ENCODE measurements around the gene DIAPH3. TPM values are rescaled to one million over a fixed set of nuclear protein-coding genes. Genes with fewer than 3 reads are reported as not detected.

Gene DIAPH3
- total and polyA plus RNA-seq, 4 donors, result 0.35 to 6.7 (median 1.1) TPM

DNA sequence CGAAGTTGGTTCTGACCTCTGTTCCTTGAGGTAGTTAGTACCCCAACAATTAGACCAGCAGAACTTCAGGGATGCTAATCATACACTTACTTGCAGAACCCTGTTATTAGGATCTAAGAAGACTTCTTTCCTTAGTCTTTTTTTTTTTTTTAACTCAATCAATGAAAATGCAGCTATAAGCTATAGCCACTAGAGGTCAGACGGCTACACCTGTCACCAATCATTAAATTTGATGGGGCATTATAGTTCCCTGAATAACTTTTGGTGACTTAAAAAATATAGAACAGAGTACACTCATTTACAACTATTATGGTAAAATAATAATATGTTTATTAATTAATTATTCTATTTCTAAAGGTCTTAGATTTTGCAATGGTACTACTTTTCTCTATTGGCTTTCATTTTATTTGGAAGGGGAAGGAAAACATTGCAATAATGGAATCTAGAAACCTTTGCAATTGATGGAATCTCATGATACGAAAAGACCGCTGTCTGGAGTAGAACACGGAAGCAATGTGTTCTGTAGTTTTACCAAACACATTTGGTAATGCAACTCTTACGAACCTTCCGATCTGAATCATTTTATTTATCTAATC is 483.2 kb downstream of the DIAPH3 start:
- no peak for DNase-seq
- Histone ChIP-seq H3K27ac (ENCODE audit: low read depth in 1 of 2, low read length in 1 of 2) (no peak overlapping the region), H3K27me3 (ENCODE audit: control insufficient read depth in 3 of 3, insufficient read depth in 3 of 3, low read length in 2 of 3) (no peaks in the 10 kb centered on the region), H3K4me1 (ENCODE audit: control insufficient read depth in 5 of 5, insufficient read depth in 5 of 5, low read length in 5 of 5) (peaks cover 0 to 2% (median 0%) of the 10 kb centered on the region in 5 donors), H3K36me3 (ENCODE audit: control insufficient read depth in 4 of 4, insufficient read depth in 4 of 4, low read length in 4 of 4) (no peaks in the 10 kb centered on the region), H3K4me3 (no peak overlapping the region), H3K9ac (ENCODE audit: insufficient read depth in 1 of 2, low read length in 2 of 2) (no peak overlapping the region), H3K9me3 (ENCODE audit: control insufficient read depth in 4 of 4, insufficient read depth in 3 of 4, low read length in 3 of 4) (no peaks in the 10 kb centered on the region)
- TF ChIP-seq, protein P1, sequence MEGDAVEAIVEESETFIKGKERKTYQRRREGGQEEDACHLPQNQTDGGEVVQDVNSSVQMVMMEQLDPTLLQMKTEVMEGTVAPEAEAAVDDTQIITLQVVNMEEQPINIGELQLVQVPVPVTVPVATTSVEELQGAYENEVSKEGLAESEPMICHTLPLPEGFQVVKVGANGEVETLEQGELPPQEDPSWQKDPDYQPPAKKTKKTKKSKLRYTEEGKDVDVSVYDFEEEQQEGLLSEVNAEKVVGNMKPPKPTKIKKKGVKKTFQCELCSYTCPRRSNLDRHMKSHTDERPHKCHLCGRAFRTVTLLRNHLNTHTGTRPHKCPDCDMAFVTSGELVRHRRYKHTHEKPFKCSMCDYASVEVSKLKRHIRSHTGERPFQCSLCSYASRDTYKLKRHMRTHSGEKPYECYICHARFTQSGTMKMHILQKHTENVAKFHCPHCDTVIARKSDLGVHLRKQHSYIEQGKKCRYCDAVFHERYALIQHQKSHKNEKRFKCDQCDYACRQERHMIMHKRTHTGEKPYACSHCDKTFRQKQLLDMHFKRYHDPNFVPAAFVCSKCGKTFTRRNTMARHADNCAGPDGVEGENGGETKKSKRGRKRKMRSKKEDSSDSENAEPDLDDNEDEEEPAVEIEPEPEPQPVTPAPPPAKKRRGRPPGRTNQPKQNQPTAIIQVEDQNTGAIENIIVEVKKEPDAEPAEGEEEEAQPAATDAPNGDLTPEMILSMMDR (IDR thresholded peaks at IDR 0.05; ENCODE audit: control extremely low read depth, extremely low read depth), result peak; percentile 14
- 66 to 69% methylated on average over 7 of the region's 7 CpGs for WGBS, 2 donors
- ATAC-seq (ENCODE audit: insufficient read depth, low FRiP score), result no peak

- DNase-seq (no peak), ATAC-seq (ENCODE audit: insufficient read depth, low FRiP score) (no peak)
- no peak overlapping the region for H3K9ac ChIP-seq (ENCODE audit: insufficient read depth in 1 of 2, low read length in 2 of 2)
- TF ChIP-seq, protein P1 (IDR thresholded peaks at IDR 0.05; ENCODE audit: control extremely low read depth, extremely low read depth), result no peak
- peaks cover 0 to 2% (median 0%) of the 10 kb centered on the region in 5 donors for H3K4me1 ChIP-seq (ENCODE audit: control insufficient read depth in 5 of 5, insufficient read depth in 5 of 5, low read length in 5 of 5)
- H3K27ac ChIP-seq (ENCODE audit: low read depth in 1 of 2, low read length in 1 of 2), result no peak overlapping the region
- no peaks in the 10 kb centered on the region for H3K36me3 ChIP-seq (ENCODE audit: control insufficient read depth in 4 of 4, insufficient read depth in 4 of 4, low read length in 4 of 4)
- no peak overlapping the region for H3K4me3 ChIP-seq
- WGBS, 2 donors, result 42 to 52% methylated on average over 1 of the region's 1 CpG
- H3K9me3 ChIP-seq (ENCODE audit: control insufficient read depth in 4 of 4, insufficient read depth in 3 of 4, low read length in 3 of 4), result no peaks in the 10 kb centered on the region
- H3K27me3 ChIP-seq (ENCODE audit: control insufficient read depth in 3 of 3, insufficient read depth in 3 of 3, low read length in 2 of 3), result no peaks in the 10 kb centered on the region
These were observed 484.5 kb downstream of the DIAPH3 start for GRCh38 chr13:59679254-59679653.

DNA sequence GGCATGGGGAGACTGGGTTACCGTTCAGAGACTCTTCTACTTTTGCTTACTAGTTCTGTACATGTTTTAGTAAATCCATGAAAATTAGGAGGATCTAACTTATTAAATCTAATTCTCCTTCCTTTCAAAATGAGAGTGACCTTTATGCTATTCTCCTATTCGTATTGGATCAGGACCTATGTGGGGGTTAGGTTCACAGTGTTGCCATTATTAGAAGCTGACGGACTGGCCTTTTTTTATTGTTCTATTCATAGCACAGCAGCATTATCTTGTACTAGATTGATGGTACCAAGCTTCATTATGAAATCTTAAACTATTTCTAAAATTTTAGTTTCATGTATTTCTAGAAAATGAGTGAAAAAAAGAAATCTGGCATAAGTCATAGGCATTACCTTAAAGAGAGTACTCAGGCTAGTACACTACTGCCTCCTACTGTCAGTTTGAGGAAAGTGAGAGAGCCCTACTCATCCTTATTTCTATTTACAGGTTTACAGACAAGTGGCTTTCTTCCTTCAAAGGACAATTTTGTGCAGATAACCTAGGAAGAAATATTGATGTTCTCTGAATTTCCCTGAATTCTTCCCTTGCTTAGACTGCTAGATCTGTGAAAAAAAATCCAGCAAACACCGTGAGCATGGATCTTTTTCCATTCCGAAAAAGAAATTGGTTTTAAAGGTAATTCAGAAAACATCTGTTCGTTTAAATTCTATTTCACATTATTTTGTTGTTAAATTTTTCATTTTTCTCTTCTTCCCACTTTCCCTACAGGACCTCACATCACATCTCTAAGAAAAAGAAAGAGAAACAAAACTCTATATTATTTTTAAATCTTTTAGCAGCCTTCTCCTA is 485.5 kb downstream of the DIAPH3 start:
- TF ChIP-seq, protein P1 (IDR thresholded peaks at IDR 0.05; ENCODE audit: control extremely low read depth, extremely low read depth), result peak; percentile 54
- no peaks in the 10 kb centered on the region for H3K9me3 ChIP-seq (ENCODE audit: control insufficient read depth in 4 of 4, insufficient read depth in 3 of 4, low read length in 3 of 4)
- peaks cover 0 to 5% (median under 1%) of the 10 kb centered on the region in 5 donors for H3K4me1 ChIP-seq (ENCODE audit: control insufficient read depth in 5 of 5, insufficient read depth in 5 of 5, low read length in 5 of 5)
- H3K27ac ChIP-seq (ENCODE audit: low read depth in 1 of 2, low read length in 1 of 2), result no peak overlapping the region
- peak; percentile 77 for ATAC-seq (ENCODE audit: insufficient read depth, low FRiP score)
- H3K27me3 ChIP-seq (ENCODE audit: control insufficient read depth in 3 of 3, insufficient read depth in 3 of 3, low read length in 2 of 3), result no peaks in the 10 kb centered on the region
- peak in 2 of 3 donors; percentile 61 to 73 for DNase-seq
- WGBS, 2 donors, result 76 to 83% methylated on average over 6 of the region's 6 CpGs
- H3K9ac ChIP-seq (ENCODE audit: insufficient read depth in 1 of 2, low read length in 2 of 2), result no peak overlapping the region
- no peak overlapping the region for H3K4me3 ChIP-seq
- H3K36me3 ChIP-seq (ENCODE audit: control insufficient read depth in 4 of 4, insufficient read depth in 4 of 4, low read length in 4 of 4), result no peaks in the 10 kb centered on the region
